H9 (cell line): ENCODE results near the gene INPP5J. TPM values are rescaled to one million over a fixed set of nuclear protein-coding genes. Genes with fewer than 3 reads are reported as not detected.
A peak's percentile ranks its signal among the peaks of the same experiment; 100 is the strongest.

Source experiments
- DNase-seq: peaks from one replicate; pipeline ENCODE4 v3.0.0-alpha.2; 2017
- H2AFZ ChIP-seq: one replicate; pipeline ENCODE4 v1.6.1; 2013; ENCODE audit warnings: mild to moderate bottlenecking, low read length, control low read depth, moderate library complexity
- H2AK5ac ChIP-seq: 2 replicates; pipeline ENCODE4 v1.6.1; 2013; ENCODE audit warnings: low read length, control low read depth, mixed read lengths; ENCODE audit not compliant: insufficient read length
- H2BK120ac ChIP-seq: one replicate; pipeline ENCODE4 v1.6.1; 2013; ENCODE audit warnings: low read depth, mild to moderate bottlenecking, low read length, control low read depth, inconsistent platforms; ENCODE audit not compliant: poor library complexity, severe bottlenecking
- H2BK12ac ChIP-seq: 2 replicates; pipeline ENCODE4 v1.6.1; 2013; ENCODE audit warnings: low read length, control low read depth, mixed read lengths, low read depth; ENCODE audit not compliant: insufficient read length
- H2BK15ac ChIP-seq: 2 replicates; pipeline ENCODE4 v1.6.1; 2013; ENCODE audit warnings: low read depth, low read length, control low read depth
- H2BK20ac ChIP-seq: one replicate; pipeline ENCODE4 v1.6.1; 2013; ENCODE audit warnings: low read depth, mild to moderate bottlenecking, low read length, control low read depth, inconsistent platforms; ENCODE audit not compliant: poor library complexity, severe bottlenecking
- H2BK5ac ChIP-seq: 2 replicates; pipeline ENCODE4 v1.6.1; 2013; ENCODE audit warnings: low read length, control low read depth, mixed read lengths; ENCODE audit not compliant: insufficient read length
- H3K14ac ChIP-seq: 2 replicates; pipeline ENCODE4 v1.6.1; 2013; ENCODE audit warnings: low read length, control low read depth; ENCODE audit not compliant: insufficient read depth
- H3K18ac ChIP-seq: 2 replicates; pipeline ENCODE4 v1.6.1; 2013; ENCODE audit warnings: low read depth, mild to moderate bottlenecking, mixed read lengths, low read length, control low read depth; ENCODE audit not compliant: insufficient read length
- H3K23ac ChIP-seq: 2 replicates; pipeline ENCODE4 v1.6.1; 2013; ENCODE audit warnings: low read length, control low read depth, mixed read lengths, low read depth; ENCODE audit not compliant: insufficient read length
- H3K23me2 ChIP-seq: 2 replicates; pipeline ENCODE4 v1.6.1; 2013; ENCODE audit warnings: low read depth, mild to moderate bottlenecking, mixed read lengths, low read length, control low read depth; ENCODE audit not compliant: insufficient read length, poor library complexity, severe bottlenecking
- H3K27ac ChIP-seq: 2 replicates; pipeline ENCODE4 v1.5.1; 2013; ENCODE audit warnings: low read length, control low read depth, mixed read lengths, low read depth; ENCODE audit not compliant: insufficient read length
- H3K27me3 ChIP-seq: 2 replicates; pipeline ENCODE4 v1.6.1; 2013; ENCODE audit warnings: low read length, control low read depth, inconsistent platforms; ENCODE audit not compliant: insufficient read depth
- H3K4ac ChIP-seq: 2 replicates; pipeline ENCODE4 v1.6.1; 2013; ENCODE audit warnings: low read depth, mild to moderate bottlenecking, control low read depth, inconsistent platforms, low read length, moderate library complexity
- H3K4me1 ChIP-seq: 2 replicates; pipeline ENCODE4 v1.6.1; 2013; ENCODE audit warnings: low read length, control low read depth, inconsistent platforms; ENCODE audit not compliant: insufficient read depth
- H3K4me2 ChIP-seq: 2 replicates; pipeline ENCODE4 v1.6.1; 2013; ENCODE audit warnings: low read length, control low read depth, mixed read lengths; ENCODE audit not compliant: insufficient read length, insufficient read depth
- H3K56ac ChIP-seq: 2 replicates; pipeline ENCODE4 v1.6.1; 2013; ENCODE audit warnings: low read depth, mild to moderate bottlenecking, mixed read lengths, low read length, control low read depth; ENCODE audit not compliant: insufficient read length
- H3K79me1 ChIP-seq: 2 replicates; pipeline ENCODE4 v1.6.1; 2013; ENCODE audit warnings: low read depth, mild to moderate bottlenecking, moderate library complexity, low read length, control low read depth, inconsistent platforms; ENCODE audit not compliant: insufficient read depth, poor library complexity, severe bottlenecking
- H3K79me2 ChIP-seq: 2 replicates; pipeline ENCODE4 v1.6.1; 2013; ENCODE audit warnings: low read length, control low read depth, inconsistent platforms; ENCODE audit not compliant: insufficient read depth
- H3K9ac ChIP-seq: 2 replicates; pipeline ENCODE4 v1.6.1; 2013; ENCODE audit warnings: low read length, control low read depth, mixed read lengths; ENCODE audit not compliant: insufficient read length; ENCODE audit errors: extremely low read depth
- H3K9me3 ChIP-seq: one replicate; pipeline ENCODE4 v1.6.1; 2013; ENCODE audit warnings: low read depth, low read length, inconsistent platforms; ENCODE audit not compliant: control insufficient read depth
- H3T11ph ChIP-seq: one replicate; pipeline ENCODE4 v1.6.1; 2013; ENCODE audit warnings: mild to moderate bottlenecking, low read length, control low read depth, inconsistent platforms
- H4K20me1 ChIP-seq: one replicate; pipeline ENCODE4 v1.6.1; 2013; ENCODE audit not compliant: control insufficient read depth, insufficient read length, insufficient read depth
- H4K5ac ChIP-seq: 2 replicates; pipeline ENCODE4 v1.6.1; 2013; ENCODE audit warnings: low read depth, mild to moderate bottlenecking, mixed read lengths, low read length, control low read depth; ENCODE audit not compliant: insufficient read length
- H4K8ac ChIP-seq: replicated peaks from 2 replicates; pipeline ENCODE4 v1.6.1; 2013; ENCODE audit warnings: low read length, control low read depth, mixed read lengths, low read depth; ENCODE audit not compliant: insufficient read length
- H4K91ac ChIP-seq: 2 replicates; pipeline ENCODE4 v1.6.1; 2013; ENCODE audit warnings: low read depth, mild to moderate bottlenecking, moderate library complexity, mixed read lengths, low read length, control low read depth; ENCODE audit not compliant: insufficient read length
- H3K27ac Mint-ChIP-seq, 3 experiments: 2 replicates in 2 of 3; 3 replicates in 1 of 3; pipeline ENCODE4 v1.8.0; 2020 to 2021; ENCODE audit warnings: mixed read lengths in 3 of 3, mild to moderate bottlenecking in 1 of 3, moderate library complexity in 1 of 3
- H3K27me3 Mint-ChIP-seq: 2 replicates; pipeline ENCODE4 v1.8.0; 2021; ENCODE audit warnings: low read depth, mild to moderate bottlenecking, moderate library complexity, mixed read lengths
- H3K36me3 Mint-ChIP-seq, 3 experiments: 2 replicates in 2 of 3; 3 replicates in 1 of 3; pipeline ENCODE4 v1.8.0; 2020 to 2021; ENCODE audit warnings: low read depth in 3 of 3, mixed read lengths in 3 of 3; ENCODE audit not compliant: insufficient read depth in 1 of 3
- H3K4me1 Mint-ChIP-seq, 2 experiments: 2 replicates each; pipeline ENCODE4 v1.8.0; 2020; ENCODE audit warnings: mixed read lengths in 2 of 2
- H3K4me3 Mint-ChIP-seq, 2 experiments: 2 replicates in 1 of 2; 3 replicates in 1 of 2; pipeline ENCODE4 v1.8.0; 2020 to 2021; ENCODE audit warnings: mild to moderate bottlenecking in 2 of 2, mixed read lengths in 2 of 2, moderate library complexity in 1 of 2
- H3K9me3 Mint-ChIP-seq, 2 experiments: 2 replicates in 1 of 2; 3 replicates in 1 of 2; pipeline ENCODE4 v1.8.0; 2020; ENCODE audit warnings: mild to moderate bottlenecking in 2 of 2, mixed read lengths in 2 of 2, moderate library complexity in 1 of 2
- CTCF ChIP-seq: fragments of 200-600 bp; sonication (generic); conservative IDR thresholded peaks from 3 replicates; pipeline ENCODE4 v1.8.0; 2021; ENCODE audit warnings: antibody characterized with exemption, mild to moderate bottlenecking
- WGBS: extraction: QIAGEN DNeasy Blood & Tissue Kit; methylation state at CpG from one replicate; pipeline ENCODE4 v1.1.7; 2013; ENCODE audit warnings: missing lambda C conversion rate, low lambda C conversion rate, mixed read lengths; ENCODE audit not compliant: insufficient read length; ENCODE audit errors: extremely low coverage; 5-methylcytosine and 5-hydroxymethylcytosine counted together
- total RNA-seq: library from RNA; stranded (reverse); gene quantifications from 2 replicates; pipeline ENCODE4 v1.2.1, GENCODE V29; 2021

Gene INPP5J
- total RNA-seq, 1 experiment from 2014 or later: 4.9 TPM

- H3K4me2 ChIP-seq: peak overlapping the region; percentile 89
- no peak overlapping the region for H3K23ac ChIP-seq
Measured at GRCh38 chr22:31139066-31139465, 16.3 kb downstream of the INPP5J start.

More at GRCh38 chr22:31139066-31139465, 16.3 kb downstream of the INPP5J start:
- Histone ChIP-seq H2AFZ (no peak overlapping the region), H2BK15ac (no peak overlapping the region), H3K27me3 (no peaks in the 10 kb centered on the region), H3K56ac (no peak overlapping the region), H4K8ac (no peak overlapping the region), H3T11ph (no peak overlapping the region), H2BK12ac (no peak overlapping the region), H3K9me3 (no peaks in the 10 kb centered on the region), H3K14ac (no peak overlapping the region), H2AK5ac (no peak overlapping the region), H3K4me1 (peaks cover 7% of the 10 kb centered on the region; the same call in 1 of the 2 replicates), H3K18ac (no peak overlapping the region), H3K79me2 (peaks cover 10% of the 10 kb centered on the region; the same call in 1 of the 2 replicates), H3K79me1 (peaks cover 9% of the 10 kb centered on the region), H3K27ac (no peak overlapping the region), H2BK120ac (no peak overlapping the region), H3K23me2 (peaks cover 11% of the 10 kb centered on the region), H3K9ac (peak overlapping the region; percentile 77), H4K91ac (no peak overlapping the region), H4K5ac (no peak overlapping the region), H2BK20ac (no peak overlapping the region), H4K20me1 (no peaks in the 10 kb centered on the region), H3K4ac (no peak overlapping the region), H2BK5ac (no peak overlapping the region)
- Mint-ChIP-seq H3K27me3 (peaks cover 3% of the 10 kb centered on the region), H3K4me3 (peak overlapping the region; percentile 80 to 98), H3K4me1 (peaks cover 15 to 20% of the 10 kb centered on the region in 2 experiments), H3K9me3 (no peaks in the 10 kb centered on the region), H3K27ac (peak overlapping the region in 1 of 3 experiments; percentile 93; a peak in 3 of 7 replicates), H3K36me3 (peaks cover 24 to 29% (median 26%) of the 10 kb centered on the region in 3 experiments; a peak in 6 of 7 replicates)
- no peak for DNase-seq
- WGBS: no CpG with 5 or more reads among the region's 3 CpGs
- TF ChIP-seq CTCF: no peak
